GM18909 (cell line): Measurements from ENCODE around the gene CDC37.
"Not testable (repeated sequence)": the region's sequence is repeated elsewhere in the genome, so short reads cannot be mapped to it uniquely, and the experiment has no call there.

Source experiments
- ATAC-seq: cut with Tn5 transposase; IDR thresholded peaks from one replicate; pipeline ENCODE4 v1.9.1; 2021; ENCODE audit warnings: mild to moderate bottlenecking; ENCODE audit not compliant: unreplicated experiment, poor library complexity

The CDC37 gene

GRCh38 chr19:10420444-10421239 is 17.3 kb upstream of the CDC37 start, which contains the start of gene PDE4A:
TSS of gene PDE4A (plus strand) at chr19:10420538. CDS start at chr19:10420765, 227 bp downstream.
- no peak for ATAC-seq

GRCh38 chr19:10419646-10420443 is 16.5 kb upstream of the CDC37 start:
- no peak for ATAC-seq

GRCh38 chr19:10419200-10419645 is 15.9 kb upstream of the CDC37 start:
- no peak for ATAC-seq

DNA sequence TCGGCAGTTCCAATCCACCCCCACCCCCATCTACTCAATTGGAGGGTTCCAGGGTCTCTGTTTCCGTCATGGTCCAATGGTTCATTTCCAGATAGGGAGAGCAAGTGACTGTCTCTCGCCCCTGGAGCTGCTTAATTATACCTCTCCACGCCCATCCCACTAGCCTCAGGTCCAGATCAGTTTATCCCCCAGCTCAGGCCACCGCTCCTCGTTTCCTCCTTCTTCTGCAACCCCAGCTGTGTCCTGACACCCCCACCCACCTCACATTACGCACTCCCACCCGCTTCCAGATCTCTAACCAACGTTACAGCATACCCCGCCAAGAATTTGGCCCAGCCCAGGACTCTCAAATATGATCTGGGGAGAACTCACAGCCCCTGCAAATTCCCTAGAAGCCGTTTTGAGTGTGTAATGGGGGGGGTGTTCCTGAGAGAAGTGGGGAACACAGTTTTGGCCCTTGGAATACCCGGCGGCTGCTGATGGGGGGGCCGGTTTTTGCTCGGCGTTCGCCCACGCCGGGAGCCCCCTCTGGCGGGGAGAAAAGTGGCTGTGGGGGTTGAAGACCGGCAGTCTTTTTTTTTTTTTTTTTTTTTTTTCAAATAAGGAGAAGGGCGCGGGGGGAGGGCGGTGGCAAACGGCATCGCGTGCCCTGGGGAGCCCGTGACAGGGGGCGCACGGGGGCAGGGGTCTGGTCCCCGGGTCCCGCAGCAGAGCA is 15.3 kb upstream of the CDC37 start:
- no peak for ATAC-seq

GRCh38 chr19:10418235-10418484 is 14.8 kb upstream of the CDC37 start:
- no peak for ATAC-seq

GRCh38 chr19:10417541-10418234 is 14.3 kb upstream of the CDC37 start:
- no peak for ATAC-seq

- peak; percentile 63 for ATAC-seq
Observed at GRCh38 chr19:10416380-10417257, 13.3 kb upstream of the CDC37 start.

DNA sequence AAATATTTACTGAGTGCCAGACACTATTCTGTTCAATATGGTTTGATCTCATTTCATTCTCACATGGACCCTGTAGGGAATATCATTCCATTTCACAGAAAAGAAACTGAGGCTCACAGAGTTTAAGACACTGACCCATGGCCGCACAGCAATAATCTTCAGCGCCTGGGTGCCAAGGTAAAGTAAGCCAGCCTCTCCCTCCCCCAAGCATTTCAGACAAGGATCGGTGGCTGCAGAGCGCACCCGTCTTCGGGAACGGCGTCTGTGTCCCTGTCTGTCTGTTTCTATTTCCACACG is 12.7 kb upstream of the CDC37 start:
- ATAC-seq: no peak

GRCh38 chr19:10412257-10412977 is 9.1 kb upstream of the CDC37 start:
- peak; percentile 55 for ATAC-seq

DNA sequence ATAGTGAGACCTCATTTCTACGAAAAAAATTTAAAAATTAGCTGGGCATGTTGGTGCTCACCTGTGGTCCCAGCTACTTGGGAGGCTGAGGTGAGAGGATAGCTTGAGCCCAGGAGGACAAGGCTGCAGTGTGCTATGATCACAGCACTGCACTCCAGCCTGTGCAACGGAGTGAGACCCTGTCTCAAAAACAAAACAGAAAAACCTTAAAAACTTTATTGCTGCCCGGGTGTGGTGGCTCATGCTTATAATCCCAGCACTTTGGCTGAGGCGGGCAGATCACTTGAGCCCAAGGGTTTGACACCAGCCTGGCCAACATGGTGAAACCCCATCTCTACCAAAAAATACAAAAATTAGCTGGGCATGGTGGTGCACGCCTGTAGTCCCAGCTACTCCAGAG is 7.9 kb upstream of the CDC37 start:
- not testable (repeated sequence) for ATAC-seq

GRCh38 chr19:10408511-10409283 is 5.4 kb upstream of the CDC37 start:
- ATAC-seq: no peak

DNA sequence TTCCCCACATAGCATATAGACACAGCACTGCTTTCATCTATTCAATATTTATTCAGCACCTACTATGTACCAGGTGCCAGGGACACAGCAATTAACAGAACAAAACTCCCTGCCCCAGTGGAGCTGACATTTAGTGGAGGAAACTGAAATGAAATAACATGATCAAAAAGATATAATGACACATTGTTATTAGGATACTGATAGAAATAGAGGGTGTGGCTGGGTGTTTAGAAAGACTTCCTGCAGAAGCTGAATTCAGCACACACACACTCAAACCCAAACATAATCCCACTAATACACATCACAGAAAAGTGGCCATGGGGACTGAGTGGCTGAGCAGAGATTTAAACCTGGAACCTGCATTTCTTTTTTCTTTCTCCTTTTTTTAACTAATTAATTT is 3.8 kb upstream of the CDC37 start:
- no peak for ATAC-seq

GRCh38 chr19:10406191-10406590 is 2.8 kb upstream of the CDC37 start:
- ATAC-seq: no peak

- no peak for ATAC-seq
Observed at GRCh38 chr19:10404888-10405820, 1.8 kb upstream of the CDC37 start.

DNA sequence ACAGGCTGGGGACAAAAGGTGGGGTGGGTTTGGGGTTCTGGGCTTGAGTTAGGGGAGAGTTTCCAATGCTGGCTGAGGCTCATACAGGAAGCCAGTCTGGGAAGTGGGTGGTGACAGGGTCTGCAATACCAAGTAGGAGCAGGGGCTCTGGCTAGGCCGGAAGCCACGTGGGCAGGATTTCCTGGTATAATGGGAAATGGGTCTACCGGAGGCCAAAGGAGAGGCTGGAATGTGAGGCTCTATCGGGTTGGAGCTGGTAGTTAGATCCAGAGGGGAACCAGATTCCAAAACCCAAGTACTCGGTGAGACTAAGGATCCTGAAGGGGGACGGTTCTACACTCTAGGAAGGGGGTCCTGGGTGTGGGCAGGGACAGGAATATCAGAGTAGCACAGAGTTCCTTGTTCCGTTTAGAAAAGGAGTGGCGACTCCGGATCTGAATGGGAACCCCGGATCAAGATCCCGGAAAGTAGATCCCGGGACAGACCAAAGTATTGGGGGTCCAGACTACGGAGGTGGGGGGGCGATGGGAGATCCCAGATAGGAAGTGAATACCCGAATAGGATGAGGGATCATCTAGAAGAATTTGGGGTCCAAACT is 802 bp downstream of the CDC37 start:
- ATAC-seq: no peak

DNA sequence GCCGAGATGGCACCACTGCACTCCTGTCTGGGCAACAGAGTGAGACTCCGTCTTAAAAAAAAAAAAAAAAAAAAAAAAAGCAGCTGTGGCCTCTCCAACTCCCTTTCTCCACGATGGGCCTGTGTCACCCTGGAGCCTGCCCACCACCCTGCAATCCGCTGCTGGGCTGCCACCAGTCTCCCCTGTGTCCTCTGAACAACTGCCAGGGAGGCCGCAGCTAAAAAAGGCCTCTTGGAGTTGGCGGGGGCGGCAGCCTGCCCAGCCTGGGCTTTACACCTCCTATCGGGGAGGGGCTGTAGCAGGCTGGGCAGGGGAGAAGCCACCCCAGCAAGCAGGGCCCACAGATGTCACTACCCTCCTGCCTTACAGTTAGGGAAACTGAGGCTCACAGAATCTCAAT is 3.5 kb downstream of the CDC37 start:
- ATAC-seq: no peak

DNA sequence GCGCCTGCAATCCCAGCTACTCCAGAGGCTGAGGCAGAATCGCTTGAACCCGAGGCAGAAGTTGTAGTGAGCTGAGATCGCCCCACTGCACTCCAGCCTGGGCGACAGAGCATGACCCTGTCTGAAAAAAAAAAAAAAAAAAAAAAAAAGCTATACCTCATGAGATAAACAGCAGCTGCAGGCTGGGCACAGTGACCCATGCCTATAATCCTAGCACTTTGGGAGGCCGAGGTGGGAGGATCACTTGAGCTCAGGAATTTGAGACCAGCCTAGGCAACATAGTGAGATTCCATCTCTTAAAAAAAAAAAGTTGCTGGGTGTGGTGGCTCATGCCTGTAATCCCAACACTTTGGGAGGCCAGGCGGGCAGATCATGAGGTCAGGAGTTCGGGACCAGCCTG is 4.0 kb downstream of the CDC37 start:
- ATAC-seq: not testable (repeated sequence)
